HepG2 (cell line): Measurements from ENCODE around the gene SNCG. TPM values are rescaled to one million over a fixed set of nuclear protein-coding genes. Genes with fewer than 3 reads are reported as not detected.
"Not testable (repeated sequence)": the region's sequence is repeated elsewhere in the genome, so short reads cannot be mapped to it uniquely, and the experiment has no call there.

ENCODE experiments used
- ATAC-seq: fragments of 200-7000 bp; cut with Tn5 transposase; 3 replicates; pipeline ENCODE4 v1.9.1; 2020; ENCODE audit warnings: mild to moderate bottlenecking, moderate library complexity
- BruUV-seq: library from RNA; stranded (reverse); fragments of 400-500 nt; replicated peaks from 2 replicates; lab custom pipeline; 2021; lab: Mats Ljungman, UMichigan
- CTCF ChIA-PET: fragments of 300-600 bp; formaldehyde crosslinking; extraction: SDS; loops from one replicate; lab custom pipeline; 2021; ENCODE audit warnings: low total read pairs, inconsistent platforms, low intra/inter-chr PET ratio; lab: Yijun Ruan, JAX
- POLR2A ChIA-PET: fragments of 350-600 bp; sonication (Branson Sonifier 250); formaldehyde crosslinking; loops from one replicate; lab custom pipeline; 2020; ENCODE audit warnings: antibody characterized with exemption, inconsistent platforms; lab: Yijun Ruan, JAX
- DNase-seq: peaks from one replicate; pipeline ENCODE4 v3.0.0-alpha.2; 2015; ENCODE audit warnings: low spot score
- FAIRE-seq: peaks from 3 replicates; lab custom pipeline; 2011; peaks lifted over from hg19 to GRCh38; lab: Jason Lieb, UNC
- H2AFZ ChIP-seq: one replicate; pipeline ENCODE4 v1.6.1; 2011; ENCODE audit warnings: low read length, inconsistent platforms
- H3K27ac ChIP-seq: fragments of 300-600 bp; 3 replicates; pipeline ENCODE4 v1.8.0; 2011; ENCODE audit warnings: mixed run types, mild to moderate bottlenecking, mixed read lengths, low read length, inconsistent platforms; ENCODE audit not compliant: insufficient read depth; ENCODE audit errors: extremely low read length
- H3K27me3 ChIP-seq, 2 experiments: fragments of 200-600 bp in 1 of 2; 2 replicates in 1 of 2; 3 replicates in 1 of 2; pipeline versions ENCODE4 v1.6.0 to v1.8.0; 2011; ENCODE audit warnings: low read length in 2 of 2, mild to moderate bottlenecking in 2 of 2, moderate library complexity in 2 of 2, inconsistent platforms in 1 of 2; ENCODE audit not compliant: insufficient read depth in 2 of 2, control insufficient read depth in 1 of 2
- H3K36me3 ChIP-seq, 2 experiments: fragments of 200-600 bp in 1 of 2; replicated peaks in 1 of 2; 2 replicates in 1 of 2; 3 replicates in 1 of 2; pipeline versions ENCODE4 v1.5.1 to v1.8.0; 2011; ENCODE audit warnings: low read length in 2 of 2, inconsistent platforms in 1 of 2; ENCODE audit not compliant: insufficient read depth in 2 of 2, control insufficient read depth in 1 of 2
- H3K4me1 ChIP-seq: 2 replicates; pipeline ENCODE4 v1.5.1; 2012; ENCODE audit warnings: low read length, inconsistent platforms; ENCODE audit not compliant: insufficient read depth
- H3K4me2 ChIP-seq: 2 replicates; pipeline ENCODE4 v1.6.0; 2011; ENCODE audit warnings: low read depth, low read length, inconsistent platforms
- H3K4me3 ChIP-seq, 3 experiments: fragments of 200-600 bp in 1 of 3; sonication (generic), shearing (Covaris generic) in 1 of 3; replicated peaks in 1 of 3; 2 replicates each; pipeline ENCODE4 v1.5.1; 2011 to 2016; ENCODE audit warnings: low read length in 3 of 3, inconsistent platforms in 2 of 3, low read depth in 2 of 3, mild to moderate bottlenecking in 2 of 3, control low read depth in 1 of 3, mixed read lengths in 1 of 3; ENCODE audit not compliant: insufficient read depth in 1 of 3
- H3K79me2 ChIP-seq: one replicate; pipeline ENCODE4 v1.6.1; 2011; ENCODE audit warnings: low read length, inconsistent platforms; ENCODE audit not compliant: insufficient read depth
- H3K9ac ChIP-seq: 2 replicates; pipeline ENCODE4 v1.6.0; 2011; ENCODE audit warnings: mild to moderate bottlenecking, low read depth, low read length, inconsistent platforms; ENCODE audit not compliant: insufficient read depth
- H3K9me3 ChIP-seq: 2 replicates; pipeline ENCODE4 v1.5.1; 2012; ENCODE audit warnings: mild to moderate bottlenecking, low read length
- H4K20me1 ChIP-seq: 2 replicates; pipeline ENCODE4 v1.6.0; 2011; ENCODE audit warnings: inconsistent platforms, mild to moderate bottlenecking, low read length, moderate library complexity; ENCODE audit not compliant: insufficient read depth
- HNRNPLL ChIP-seq: fragments of 200-400 bp; formaldehyde crosslinking; IDR thresholded peaks from 2 replicates; pipeline ENCODE4 v1.6.1; 2017; ENCODE audit warnings: mild to moderate bottlenecking, low read depth, low read length; ENCODE audit not compliant: poor library complexity, severe bottlenecking
- NKX3-1 ChIP-seq: sonication (generic); formaldehyde crosslinking; IDR thresholded peaks from 2 replicates; pipeline ENCODE4 v1.5.0; 2020; ENCODE audit warnings: missing genetic modification reagents
- SAFB2 ChIP-seq: sonication (generic); formaldehyde crosslinking; IDR thresholded peaks from 2 replicates; pipeline ENCODE4 v1.5.1; 2020; ENCODE audit warnings: missing genetic modification reagents, low read depth, mild to moderate bottlenecking, borderline replicate concordance
- ZNF335 ChIP-seq: sonication (generic); formaldehyde crosslinking; IDR thresholded peaks from 2 replicates; pipeline ENCODE4 v1.4.0; 2020; ENCODE audit warnings: missing genetic modification reagents
- WGBS: methylation state at CpG from one replicate; pipeline ENCODE4 v1.1.6; 2017; ENCODE audit warnings: low lambda C conversion rate; 5-methylcytosine and 5-hydroxymethylcytosine counted together
- in situ Hi-C: cut with HindIII; loops from 2 replicates; pipeline ENCODE4 v1.10.0; 2017; ENCODE audit warnings: low pct_unique_long_range_greater_than_20kb; ENCODE audit not compliant: extremely low pct_ligation_motif_present
- intact Hi-C: fragments of 100-400 bp; cut with micrococcal nuclease; formaldehyde crosslinking; loops from one replicate; pipeline ENCODE4 v1.10.0; 2022; ENCODE audit not compliant: unreplicated experiment
- polyA plus RNA-seq, 8 experiments: library from polyadenylated mRNA; depleted of rRNA in 3 of 8; stranded (reverse) in 7 of 8; unstranded in 1 of 8; fragments of >200 nt; fragmentation: Illumina TruSeq in 4 of 8; extraction: Trizol in 4 of 8; gene quantifications; 2 replicates each; pipeline versions ENCODE4 v1.2.1 to v1.2.3, GENCODE V29; 2011 to 2016; ENCODE audit warnings: low read depth in 4 of 8, missing spikeins in 1 of 8, mixed read lengths in 1 of 8; ENCODE audit not compliant: insufficient read depth in 1 of 8
- total RNA-seq, 5 experiments: library from RNA; depleted of rRNA; stranded (reverse); fragments of >200 nt; fragmentation: Illumina TruSeq; extraction: Trizol; gene quantifications; 2 replicates each; pipeline ENCODE4 v1.2.3, GENCODE V29; 2016; ENCODE audit warnings: low read depth in 1 of 5
- TF ChIP-seq, protein P1 (sequence below): sonication (generic); formaldehyde crosslinking; IDR thresholded peaks from 2 replicates; pipeline ENCODE4 v1.5.0; 2020; ENCODE audit warnings: mild to moderate bottlenecking, missing genetic modification reagents
- TF ChIP-seq, protein P2 (sequence below): sonication (generic); formaldehyde crosslinking; IDR thresholded peaks from 2 replicates; pipeline ENCODE4 v1.4.0; 2020; ENCODE audit warnings: mild to moderate bottlenecking, low read depth, missing genetic modification reagents

The SNCG gene
- total and polyA plus RNA-seq, 2 of the 13 experiments (the other 11 are each of a cell fraction or from before 2014, with no cell fraction given): 0.22 to 0.91 TPM

DNA sequence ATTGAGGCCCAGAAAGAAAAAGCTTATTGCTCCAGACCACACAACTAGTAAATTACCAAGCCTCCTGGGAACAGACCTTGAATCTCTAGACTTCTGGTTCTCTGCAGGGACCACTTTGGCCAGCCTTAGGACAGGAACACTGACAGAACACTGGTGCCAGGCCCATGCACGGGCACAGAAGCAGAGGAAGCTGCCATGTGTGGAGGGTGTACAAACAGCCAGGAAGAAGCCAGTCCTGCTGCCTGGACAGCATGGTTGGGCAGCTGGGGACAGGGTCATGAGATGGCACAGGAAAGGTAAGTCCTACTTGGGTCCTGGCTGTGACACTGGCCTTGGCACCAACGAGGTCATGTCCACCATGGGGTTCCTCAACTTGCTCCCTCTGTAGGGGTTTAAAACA, 20.1 kb upstream of the SNCG start (continued):
- TF ChIP-seq NKX3-1 (CRISPR knock-in tag) (no peak), SAFB2 (CRISPR knock-in tag) (no peak), ZNF335 (no peak), HNRNPLL (no peak)
- TF ChIP-seq, protein P1, sequence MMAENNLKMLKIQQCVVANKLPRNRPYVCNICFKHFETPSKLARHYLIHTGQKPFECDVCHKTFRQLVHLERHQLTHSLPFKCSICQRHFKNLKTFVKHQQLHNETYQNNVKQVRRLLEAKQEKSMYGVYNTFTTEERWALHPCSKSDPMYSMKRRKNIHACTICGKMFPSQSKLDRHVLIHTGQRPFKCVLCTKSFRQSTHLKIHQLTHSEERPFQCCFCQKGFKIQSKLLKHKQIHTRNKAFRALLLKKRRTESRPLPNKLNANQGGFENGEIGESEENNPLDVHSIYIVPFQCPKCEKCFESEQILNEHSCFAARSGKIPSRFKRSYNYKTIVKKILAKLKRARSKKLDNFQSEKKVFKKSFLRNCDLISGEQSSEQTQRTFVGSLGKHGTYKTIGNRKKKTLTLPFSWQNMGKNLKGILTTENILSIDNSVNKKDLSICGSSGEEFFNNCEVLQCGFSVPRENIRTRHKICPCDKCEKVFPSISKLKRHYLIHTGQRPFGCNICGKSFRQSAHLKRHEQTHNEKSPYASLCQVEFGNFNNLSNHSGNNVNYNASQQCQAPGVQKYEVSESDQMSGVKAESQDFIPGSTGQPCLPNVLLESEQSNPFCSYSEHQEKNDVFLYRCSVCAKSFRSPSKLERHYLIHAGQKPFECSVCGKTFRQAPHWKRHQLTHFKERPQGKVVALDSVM (CRISPR knock-in tag): no peak
- TF ChIP-seq, protein P2, sequence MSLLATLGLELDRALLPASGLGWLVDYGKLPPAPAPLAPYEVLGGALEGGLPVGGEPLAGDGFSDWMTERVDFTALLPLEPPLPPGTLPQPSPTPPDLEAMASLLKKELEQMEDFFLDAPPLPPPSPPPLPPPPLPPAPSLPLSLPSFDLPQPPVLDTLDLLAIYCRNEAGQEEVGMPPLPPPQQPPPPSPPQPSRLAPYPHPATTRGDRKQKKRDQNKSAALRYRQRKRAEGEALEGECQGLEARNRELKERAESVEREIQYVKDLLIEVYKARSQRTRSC (CRISPR knock-in tag): no peak

DNA sequence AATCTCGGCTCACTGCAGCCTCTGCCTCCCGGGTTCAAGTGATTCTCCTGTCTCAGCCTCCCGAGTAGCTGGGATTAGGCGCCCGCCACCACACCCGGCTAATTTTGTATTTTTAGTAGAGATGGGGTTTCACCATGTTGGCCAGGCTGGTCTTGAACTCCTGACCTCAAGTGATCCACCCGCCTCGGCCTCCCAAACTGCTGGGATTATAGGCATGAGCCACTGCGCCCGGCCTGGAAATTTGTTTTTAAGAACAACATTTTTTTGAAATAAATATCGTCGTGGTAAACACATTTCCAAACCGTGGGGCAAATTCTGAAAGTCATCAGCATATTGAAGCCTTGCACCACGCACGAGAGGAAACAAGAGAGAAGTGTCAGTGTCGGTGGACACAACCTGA, 18.3 kb upstream of the SNCG start:
- POLR2A ChIA-PET, H3K9ac ChIP-seq, DNase-seq, BruUV-seq, ATAC-seq, H4K20me1 ChIP-seq, H3K27ac ChIP-seq, in situ Hi-C loops, FAIRE-seq, H3K9me3 ChIP-seq, H2AFZ ChIP-seq, H3K4me2 ChIP-seq, H3K79me2 ChIP-seq, H3K36me3 ChIP-seq, intact Hi-C loops: not testable (repeated sequence)
- CTCF ChIA-PET: interaction anchor here (0.7 to 2.6 kb wide), 4 partner anchors 19 to 252 kb away, joined by 3 to 26 read pairs (median 12); partner anchors contain the start of gene SNCG
- H3K4me3 ChIP-seq: 0 out of 6 replicates have a peak overlapping the region, but pooled peaks of 1 of the 3 experiments have one; percentile 75
- peaks cover 3 to 11% of the 10 kb centered on the region in 2 experiments; a peak in 2 of 5 replicates for H3K27me3 ChIP-seq
- peaks cover 24% of the 10 kb centered on the region for H3K4me1 ChIP-seq
- WGBS: 73% methylated on average over 16 of the region's 16 CpGs
